ENCODE data around the gene PRRT2. TPM values are rescaled to one million over a fixed set of nuclear protein-coding genes. Genes with fewer than 3 reads are reported as not detected.

The PRRT2 gene
- total RNA-seq, 4 donors from 2014 or later, result 4.2 to 13.5 (median 6.0) TPM

GRCh38 chr16:29815032-29815721 is 3.2 kb downstream of the PRRT2 start:
- peak overlapping the region; percentile 25 to 84 for H3K4me3 ChIP-seq
- H3K36me3 ChIP-seq, result peaks cover 0 to 22% of the 10 kb centered on the region in 2 donors
- H3K4me1 ChIP-seq, result peaks cover 6 to 87% (median 53%) of the 10 kb centered on the region in 3 donors
- no peaks in the 10 kb centered on the region for H3K9me3 ChIP-seq
- no peaks in the 10 kb centered on the region for H3K27me3 ChIP-seq
- H3K27ac ChIP-seq, result peak overlapping the region; percentile 60 to 98 (median 98)
- no peak for ATAC-seq
- TF ChIP-seq CTCF (IDR thresholded peaks at IDR 0.05) (no peak), EP300 (IDR thresholded peaks at IDR 0.05) (no peak), POLR2AphosphoS5 (IDR thresholded peaks at IDR 0.05) (no peak), POLR2A (IDR thresholded peaks at IDR 0.05) (no peak)
- 1 to 13% methylated on average over 5 to 16 of the region's 39 CpGs for WGBS, 2 donors (ENCODE audit: low coverage in 1 of 2)

GRCh38 chr16:29815793-29816693 is 4.0 kb downstream of the PRRT2 start, which contains the start of gene PAGR1:
Gene PAGR1 (plus strand): TSS chr16:29816152. CDS start chr16:29816526, 374 bp downstream.
- WGBS, 2 donors (ENCODE audit: low coverage in 1 of 2), result 0 to 1% methylated on average over 10 to 23 of the region's 70 CpGs
- H3K9me3 ChIP-seq, result no peaks in the 10 kb centered on the region
- ATAC-seq, result peak; percentile 85
- peaks cover 0 to 20% of the 10 kb centered on the region in 2 donors for H3K36me3 ChIP-seq
- H3K4me1 ChIP-seq, result peaks cover 2 to 85% (median 45%) of the 10 kb centered on the region in 3 donors
- TF ChIP-seq EP300 (IDR thresholded peaks at IDR 0.05), result no peak
- TF ChIP-seq POLR2AphosphoS5 (IDR thresholded peaks at IDR 0.05), result peak; percentile 65
- peak in 3 of 4 experiments; percentile 84 to 98 (median 91) for TF ChIP-seq CTCF (IDR thresholded peaks at IDR 0.05)
- peak; percentile 32 to 49 for TF ChIP-seq POLR2A (IDR thresholded peaks at IDR 0.05)
- H3K27me3 ChIP-seq, result no peaks in the 10 kb centered on the region
- peak within 1 kb of the TSS; percentile 58 to 84 for H3K4me3 ChIP-seq
- H3K27ac ChIP-seq, result peak within 1 kb of the TSS; percentile 84 to 98 (median 98)

GRCh38 chr16:29816694-29817441 is 4.9 kb downstream of the PRRT2 start:
- no peaks in the 10 kb centered on the region for H3K27me3 ChIP-seq
- WGBS, 2 donors (ENCODE audit: low coverage in 1 of 2), result 6 to 9% methylated on average over 3 to 14 of the region's 37 CpGs

GRCh38 chr16:29818082-29818481 is 6.1 kb downstream of the PRRT2 start:
- WGBS, 2 donors (ENCODE audit: low coverage in 1 of 2), result 80 to 92% methylated on average over 4 of the region's 4 CpGs
- H3K36me3 ChIP-seq, result peaks cover 0 to 20% of the 10 kb centered on the region in 2 donors
- H3K9me3 ChIP-seq, result no peaks in the 10 kb centered on the region
- ATAC-seq, result no peak
- TF ChIP-seq CTCF (IDR thresholded peaks at IDR 0.05), result no peak
- no peak for TF ChIP-seq EP300 (IDR thresholded peaks at IDR 0.05)
- no peak for TF ChIP-seq POLR2A (IDR thresholded peaks at IDR 0.05)
- no peak for TF ChIP-seq POLR2AphosphoS5 (IDR thresholded peaks at IDR 0.05)
- H3K4me1 ChIP-seq, result peaks cover 2 to 86% (median 57%) of the 10 kb centered on the region in 3 donors
- H3K27ac ChIP-seq, result no peak overlapping the region
- no peaks in the 10 kb centered on the region for H3K27me3 ChIP-seq
- H3K4me3 ChIP-seq, result no peak overlapping the region

More at GRCh38 chr16:29816694-29817441, 4.9 kb downstream of the PRRT2 start:
- peak overlapping the region; percentile 84 to 98 (median 98) for H3K27ac ChIP-seq
- H3K36me3 ChIP-seq, result peaks cover 0 to 20% of the 10 kb centered on the region in 2 donors
- H3K4me3 ChIP-seq, result peak overlapping the region; percentile 58 to 84
- TF ChIP-seq POLR2AphosphoS5 (IDR thresholded peaks at IDR 0.05) (peak; percentile 39), CTCF (IDR thresholded peaks at IDR 0.05) (no peak), POLR2A (IDR thresholded peaks at IDR 0.05) (peak; percentile 2 to 49)
- peaks cover 2 to 86% (median 51%) of the 10 kb centered on the region in 3 donors for H3K4me1 ChIP-seq
- no peaks in the 10 kb centered on the region for H3K9me3 ChIP-seq
- peak; percentile 44 for ATAC-seq

All from gastroesophageal sphincter (tissue), 4 donors.